Body of pancreas (tissue), 4 donors: ENCODE results near the gene SMARCD3.

Source experiments
- CTCF ChIP-seq, 7 experiments: fragments of 450-650 bp in 4 of 7; fragments of 200-600 bp in 3 of 7; sonication (generic) in 3 of 7; IDR thresholded peaks; one replicate each; pipeline ENCODE4 v1.5.1; 2016 to 2019; ENCODE audit warnings: antibody characterized with exemption in 7 of 7
- POLR2A ChIP-seq, 3 donors: fragments of 450-650 bp; IDR thresholded peaks; one replicate each; pipeline ENCODE4 v1.6.1; 2016; ENCODE audit warnings: antibody characterized with exemption in 3 of 3, mild to moderate bottlenecking in 2 of 3

- TF ChIP-seq CTCF (IDR thresholded peaks at IDR 0.05) (no peak), POLR2A (IDR thresholded peaks at IDR 0.05) (no peak)
These were observed 10.2 kb downstream of the SMARCD3 start for GRCh38 chr7:151238190-151238810.
